Fibroblast of gingiva (primary cell): Measurements from ENCODE around the gene NANOS1.

Experiments
- DNase-seq: peaks from one replicate; pipeline ENCODE4 v3.0.0-alpha.2; 2011; ENCODE audit warnings: low read depth

NANOS1 gene

GRCh38 chr10:119060107-119060506 lies 30.6 kb downstream of the NANOS1 start:
- DNase-seq = no peak

GRCh38 chr10:119061352-119061751 lies 31.8 kb downstream of the NANOS1 start:
- no peak for DNase-seq

- DNase-seq = no peak
Measured at GRCh38 chr10:119061926-119062325, 32.4 kb downstream of the NANOS1 start.

GRCh38 chr10:119070395-119071165 lies 41.1 kb downstream of the NANOS1 start:
- no peak for DNase-seq

GRCh38 chr10:119073584-119073983 lies 44.1 kb downstream of the NANOS1 start:
- DNase-seq = peak; percentile 14

- DNase-seq = no peak
Measured at GRCh38 chr10:119078422-119079179, 49.1 kb downstream of the NANOS1 start.

GRCh38 chr10:119079599-119080520 lies 50.3 kb downstream of the NANOS1 start:
- peak; percentile 79 for DNase-seq

- peak; percentile 90 for DNase-seq
Measured at GRCh38 chr10:119080521-119081259, 51.2 kb downstream of the NANOS1 start, which contains the start of gene EIF3A. EIF3A (minus strand) TSS chr10:119080817; CDS start chr10:119080676, 141 bp downstream.
